NCI-H1694 (cell line): Measurements from ENCODE around the gene KCND2.

Experiments
- DNase-seq: peaks from one replicate; lab custom pipeline; 2025; lab: John Stamatoyannopoulos, UW

The KCND2 gene

DNA sequence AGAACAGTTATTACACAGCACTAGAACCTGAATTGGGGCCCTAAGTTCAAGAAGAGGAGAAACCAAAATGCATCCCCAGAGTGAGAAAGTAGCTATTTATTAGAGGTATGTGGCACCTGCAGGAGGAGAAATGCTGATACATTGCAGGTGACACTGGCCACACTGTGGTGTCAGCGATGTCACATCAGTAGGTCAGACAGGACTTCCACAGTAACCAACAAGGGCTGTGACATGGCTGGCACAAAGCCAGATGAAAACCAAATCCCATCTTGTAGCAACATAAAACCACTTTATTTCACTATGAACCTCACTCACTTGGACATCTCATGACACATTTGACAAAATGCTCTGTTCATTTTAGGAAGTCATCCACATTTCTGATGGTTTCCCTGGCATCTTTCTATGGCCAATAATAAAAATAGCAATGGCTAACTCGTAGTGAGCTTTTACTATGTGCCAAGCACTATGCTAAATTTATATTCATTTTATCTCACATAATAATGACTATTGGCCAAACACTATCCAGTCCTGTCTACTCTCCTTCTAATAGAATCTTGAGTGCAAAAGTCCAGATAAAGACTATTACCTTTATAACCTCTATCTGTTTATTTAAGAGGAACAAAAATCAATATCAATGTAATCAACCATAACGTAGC is 430.7 kb downstream of the KCND2 start:
- DNase-seq, result no peak

DNA sequence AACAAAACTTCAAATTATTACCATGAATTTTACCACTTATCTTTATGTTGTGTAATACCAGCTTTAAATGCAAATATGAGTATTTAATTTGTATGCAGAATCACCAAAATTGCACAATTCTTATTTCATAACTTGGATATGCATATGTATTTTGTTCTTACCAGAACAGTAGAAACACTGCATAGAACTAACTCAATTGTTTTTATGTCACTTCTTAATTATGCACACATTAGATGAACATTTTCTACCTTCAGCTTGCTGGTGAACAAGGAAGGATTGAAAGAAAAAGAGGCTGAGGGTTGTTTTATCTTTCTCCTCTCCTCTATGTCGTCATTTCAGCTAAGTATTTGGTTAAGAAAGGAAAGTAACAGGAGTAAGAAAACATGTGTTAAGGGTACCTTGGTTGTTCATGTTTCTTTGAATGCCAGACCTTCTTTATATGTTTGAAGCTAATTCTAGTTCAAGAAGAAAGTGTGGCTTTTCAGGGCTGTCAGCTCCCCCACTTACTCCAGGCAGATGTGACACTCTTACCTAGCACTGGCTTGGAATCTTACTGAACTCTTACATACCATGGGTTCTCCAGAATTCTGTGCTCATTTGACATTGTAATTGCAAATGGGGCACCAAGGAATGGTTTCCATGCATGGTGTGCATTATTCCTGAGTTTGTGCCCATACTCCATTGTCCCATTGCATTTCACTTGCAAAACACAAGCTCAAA is 436.4 kb downstream of the KCND2 start:
- DNase-seq, result no peak

DNA sequence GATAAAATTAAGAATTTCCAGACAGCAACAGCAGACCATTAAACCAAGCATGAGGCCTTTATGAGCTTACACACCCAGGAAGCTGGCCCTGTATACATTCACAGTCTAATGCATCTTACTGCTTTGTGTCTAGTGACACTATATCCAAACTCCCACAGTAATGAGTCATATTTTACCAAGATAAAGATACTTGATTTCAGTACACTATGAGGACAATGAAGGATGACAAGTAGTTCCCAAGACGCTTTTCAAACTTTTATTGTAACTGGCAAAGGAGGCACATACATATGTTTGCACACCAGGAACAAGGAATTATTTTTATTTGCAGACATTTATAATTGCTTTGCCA is 437.0 kb downstream of the KCND2 start:
- DNase-seq, result no peak

DNA sequence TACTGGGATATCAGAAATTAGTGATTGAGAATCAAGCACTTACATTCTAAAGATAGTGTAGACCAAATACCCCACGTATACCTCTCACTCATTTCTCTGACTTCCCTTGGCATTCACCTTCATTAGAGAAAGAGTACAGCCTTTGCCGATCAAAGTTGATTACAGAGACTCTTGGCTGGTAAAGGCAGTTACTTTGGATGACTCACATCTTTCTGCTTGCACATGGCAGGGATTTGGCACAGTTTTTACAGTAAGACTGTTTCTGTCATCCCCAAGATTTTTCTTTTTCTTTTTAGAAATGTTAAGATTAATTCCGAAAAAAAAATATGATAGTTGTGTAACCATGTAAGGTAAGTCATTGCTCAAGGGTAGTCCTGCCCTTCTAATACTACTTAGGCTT is 442.0 kb downstream of the KCND2 start:
- DNase-seq, result no peak

DNA sequence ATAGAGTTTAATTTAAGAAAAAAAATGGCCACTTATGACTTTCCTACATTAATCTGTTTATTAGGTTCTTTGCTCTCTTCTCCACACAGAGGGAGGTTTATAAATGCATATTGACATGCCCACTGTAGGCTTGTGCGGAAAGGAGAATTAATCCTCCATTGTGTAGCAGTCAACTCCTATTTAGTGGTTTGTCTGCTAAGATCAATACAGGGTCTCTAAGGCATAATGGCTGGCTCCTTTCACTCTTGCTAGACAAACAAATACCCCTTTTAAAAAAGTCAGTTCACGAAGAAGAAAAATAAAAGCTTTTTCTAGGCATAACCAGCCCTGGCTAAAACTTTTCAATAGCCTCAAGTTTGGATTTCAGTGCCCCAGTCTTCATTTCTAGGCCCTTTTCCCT is 443.3 kb downstream of the KCND2 start:
- DNase-seq, result no peak

DNA sequence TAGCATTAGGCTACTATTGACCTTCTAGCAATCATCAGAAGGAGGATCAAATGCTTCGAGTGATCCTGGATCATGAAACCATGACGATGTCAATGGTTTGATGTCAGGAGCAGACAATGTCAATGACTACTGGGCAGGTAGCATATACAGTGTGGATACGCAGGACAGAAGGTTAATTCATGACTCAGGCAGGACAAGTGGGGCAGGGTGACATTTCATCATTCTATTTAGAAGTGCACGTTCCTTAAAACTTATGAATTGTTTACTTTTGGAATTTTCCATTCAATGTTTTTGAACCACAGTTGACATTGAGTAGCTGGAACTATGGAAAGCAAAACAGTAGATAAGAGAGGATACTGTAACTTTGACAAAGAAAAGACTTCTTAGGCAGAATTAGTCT is 444.2 kb downstream of the KCND2 start:
- DNase-seq, result no peak

DNA sequence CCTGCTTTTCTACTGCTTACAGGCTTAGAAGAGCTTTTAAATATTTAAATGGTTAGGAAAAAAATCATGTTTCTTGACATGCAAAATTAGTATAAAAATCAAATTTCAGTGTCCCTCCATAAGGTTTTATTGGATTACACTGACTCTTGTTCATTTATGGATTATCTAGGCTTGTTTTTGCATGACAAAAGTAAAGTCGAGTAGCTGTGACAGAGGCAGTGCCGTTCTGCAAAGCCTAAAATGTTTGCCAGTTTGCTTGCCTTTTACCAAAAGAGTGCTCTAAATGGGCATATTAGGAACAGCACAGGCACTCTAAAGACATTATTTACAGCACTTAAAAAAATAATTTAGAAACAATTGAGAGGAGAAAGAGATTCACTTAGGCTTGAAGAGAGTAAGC is 445.4 kb downstream of the KCND2 start:
- no peak for DNase-seq

DNA sequence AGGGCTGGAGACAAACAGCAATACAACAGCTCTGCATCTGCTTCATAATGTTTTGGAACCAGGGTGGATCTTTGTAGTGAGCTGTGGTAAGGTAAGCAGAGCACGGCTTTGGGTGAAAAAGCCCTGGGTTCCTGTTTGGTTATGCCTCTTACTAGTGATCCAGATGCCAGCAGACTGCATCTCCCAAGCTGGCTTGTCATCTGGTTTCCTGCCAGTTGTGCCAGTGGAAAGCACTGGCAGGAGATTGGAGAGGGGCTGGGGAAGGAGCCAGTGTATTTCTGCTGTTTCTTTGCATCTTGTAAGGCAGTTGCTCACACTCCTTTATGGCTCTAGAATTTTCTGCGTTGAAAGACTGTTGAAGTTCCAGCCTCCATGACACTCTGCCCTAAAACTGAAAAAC is 447.3 kb downstream of the KCND2 start:
- no peak for DNase-seq

DNA sequence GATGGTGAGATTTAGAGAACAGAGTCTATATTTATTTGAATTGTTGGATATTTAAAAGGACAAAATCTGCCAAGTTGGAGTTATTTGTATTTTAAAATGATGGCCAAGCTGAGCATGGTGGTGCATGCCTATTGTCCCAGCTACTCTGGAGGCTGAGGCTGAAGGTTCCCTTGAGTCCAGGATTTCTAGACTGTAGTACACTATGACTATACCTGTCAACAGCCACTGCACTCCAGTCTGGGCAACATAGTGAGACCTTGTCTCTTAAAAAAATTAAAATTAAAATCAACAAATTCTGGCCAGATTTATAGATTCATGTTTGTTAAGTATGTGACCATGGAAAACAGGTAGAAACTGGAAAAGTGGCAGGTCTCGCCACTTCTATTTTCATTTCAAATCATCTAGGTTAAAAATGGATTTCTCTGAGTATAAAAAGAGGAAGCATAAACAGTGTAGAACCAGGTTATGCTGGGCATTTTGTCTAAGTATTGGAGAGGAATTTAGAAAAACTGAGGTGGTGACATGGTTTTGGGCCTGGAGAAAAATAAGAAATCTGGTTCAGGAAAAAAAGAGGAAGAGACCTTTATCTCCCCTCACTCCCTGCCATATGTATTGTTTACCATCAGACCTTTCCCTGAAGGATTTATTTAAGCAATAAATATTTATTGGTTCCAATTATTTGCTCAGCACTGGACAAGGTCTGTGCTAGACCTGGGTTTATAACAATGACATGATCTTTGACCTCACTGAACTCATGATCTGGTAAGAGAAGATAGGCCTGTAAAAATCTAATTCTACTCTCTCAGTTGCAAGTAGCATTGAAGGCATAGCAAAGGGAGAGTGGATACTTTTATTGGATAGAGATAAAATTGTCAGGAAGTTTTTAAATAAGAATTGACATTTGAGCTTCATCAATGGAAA is 450.8 kb downstream of the KCND2 start:
- no peak for DNase-seq

DNA sequence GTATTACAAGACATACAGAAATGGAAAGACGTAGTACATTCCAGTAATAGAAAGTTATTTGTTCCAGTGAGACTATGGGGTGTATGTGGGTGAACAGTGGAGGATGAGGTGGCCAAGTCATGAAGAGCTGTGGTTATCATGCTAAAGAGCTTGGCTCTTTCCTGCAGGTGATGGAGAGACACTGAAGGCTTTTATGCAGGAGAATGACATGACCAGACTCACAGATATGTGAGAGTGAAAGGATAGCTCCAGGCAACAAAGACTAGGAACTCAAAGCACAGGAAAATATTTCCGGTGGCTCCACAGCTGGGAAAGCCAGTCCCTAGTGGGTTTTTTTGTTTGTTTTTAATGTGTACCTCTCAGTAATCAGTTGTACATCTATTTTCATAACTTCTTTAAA is 451.5 kb downstream of the KCND2 start:
- DNase-seq, result no peak

DNA sequence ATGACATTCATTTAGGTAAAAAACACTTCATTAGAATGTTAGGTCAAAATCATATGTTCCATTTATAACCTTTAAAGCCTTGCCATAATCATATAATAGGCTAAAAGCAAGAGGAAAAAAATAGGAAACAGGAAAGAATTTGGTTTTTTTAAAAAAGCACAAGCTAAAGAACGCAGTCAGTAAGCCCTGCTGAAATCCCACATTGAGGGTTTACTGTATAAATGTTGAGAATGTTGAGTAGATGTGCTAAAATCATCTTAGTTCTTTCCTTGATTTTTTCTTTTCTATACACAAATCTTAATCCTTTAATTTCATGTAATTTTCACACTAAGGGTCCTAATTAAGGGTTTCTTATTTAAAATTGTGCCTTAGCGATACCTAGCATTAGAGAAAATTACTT is 452.0 kb downstream of the KCND2 start:
- no peak for DNase-seq

DNA sequence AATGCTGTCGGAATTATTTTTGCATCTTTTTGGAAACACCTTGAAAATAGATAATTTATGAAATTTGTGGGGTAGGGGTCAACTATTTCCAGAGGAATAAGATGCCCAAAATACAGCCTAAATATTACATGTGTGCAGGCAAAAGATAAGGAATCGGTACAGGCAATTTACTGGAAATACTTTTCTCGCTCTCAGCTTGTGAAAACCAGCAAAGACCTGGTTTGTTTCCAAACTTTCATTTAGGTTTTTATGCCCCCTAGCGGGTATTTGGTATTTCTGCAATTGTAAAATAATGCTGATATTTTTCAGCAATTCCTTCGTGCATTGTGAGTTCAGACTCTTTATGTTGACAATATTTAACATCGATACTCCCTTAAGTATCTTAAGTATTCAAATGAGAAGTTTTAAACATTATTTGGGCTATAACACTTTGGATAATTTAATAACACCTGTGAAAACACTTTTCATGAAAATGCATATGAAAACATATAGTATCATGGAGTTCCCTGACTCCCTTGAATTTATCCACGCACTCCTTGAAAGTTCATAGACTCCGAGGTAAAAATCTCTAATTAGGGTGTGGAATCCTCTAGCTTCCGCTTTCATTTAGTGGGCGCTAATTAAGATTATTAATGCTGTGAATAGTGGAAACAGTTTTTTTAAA is 452.5 kb downstream of the KCND2 start:
- peak; percentile 59 for DNase-seq

DNA sequence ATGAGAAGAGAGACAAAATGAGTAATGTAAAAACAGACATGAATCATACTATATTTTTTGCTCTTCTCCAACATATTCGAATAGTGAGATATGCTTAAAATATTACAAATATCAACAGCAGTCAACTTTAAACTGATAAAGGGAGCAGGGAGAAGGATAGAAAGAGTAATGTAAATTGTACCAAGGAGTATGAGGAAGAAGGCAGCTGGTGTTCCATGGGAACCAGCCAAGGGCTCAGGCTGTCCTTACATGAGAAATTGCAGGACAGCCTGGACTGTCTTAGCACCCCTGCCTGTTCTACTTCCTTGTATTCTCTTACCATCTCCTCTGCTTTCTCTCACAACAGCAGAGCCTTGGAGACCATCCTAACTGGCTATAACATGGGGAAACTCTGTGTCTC is 456.3 kb downstream of the KCND2 start:
- no peak for DNase-seq

DNA sequence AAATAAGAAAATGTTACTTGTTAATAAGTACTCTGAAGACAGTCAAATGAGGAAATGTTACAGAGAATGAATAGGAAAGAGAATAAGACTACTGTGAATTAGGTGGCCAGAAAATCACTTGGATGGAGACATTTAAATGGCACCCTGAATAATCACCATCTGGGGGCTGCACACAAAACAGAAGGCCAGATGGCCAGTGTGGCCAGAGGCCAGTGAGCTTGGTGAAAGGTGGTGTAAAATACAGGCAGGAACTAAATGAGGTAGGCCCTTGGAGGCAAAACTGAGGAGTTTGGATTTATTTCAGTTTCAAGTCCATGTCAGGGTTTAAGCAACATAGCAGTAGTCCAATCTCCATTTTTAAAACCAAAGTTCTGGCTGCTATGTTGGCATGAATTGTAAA is 458.3 kb downstream of the KCND2 start:
- DNase-seq, result no peak

DNA sequence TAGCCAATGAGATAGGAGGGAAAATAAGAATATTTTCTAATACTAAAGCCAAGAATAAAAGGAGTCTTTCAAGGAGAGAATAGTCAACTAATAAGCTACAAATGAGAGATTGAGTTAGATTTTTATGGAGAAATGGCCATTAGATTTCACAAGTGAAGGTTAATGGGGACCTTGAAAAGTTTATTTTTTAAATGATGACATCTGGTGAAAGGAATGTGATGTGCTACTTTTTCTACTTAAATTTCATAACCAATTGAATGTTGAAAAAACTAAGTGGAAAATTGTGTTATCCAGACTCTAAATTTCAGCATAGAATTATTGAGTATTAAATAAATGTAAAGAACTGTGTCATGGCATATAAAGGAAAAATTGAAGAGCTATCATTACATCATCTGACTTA is 459.3 kb downstream of the KCND2 start:
- no peak for DNase-seq

DNA sequence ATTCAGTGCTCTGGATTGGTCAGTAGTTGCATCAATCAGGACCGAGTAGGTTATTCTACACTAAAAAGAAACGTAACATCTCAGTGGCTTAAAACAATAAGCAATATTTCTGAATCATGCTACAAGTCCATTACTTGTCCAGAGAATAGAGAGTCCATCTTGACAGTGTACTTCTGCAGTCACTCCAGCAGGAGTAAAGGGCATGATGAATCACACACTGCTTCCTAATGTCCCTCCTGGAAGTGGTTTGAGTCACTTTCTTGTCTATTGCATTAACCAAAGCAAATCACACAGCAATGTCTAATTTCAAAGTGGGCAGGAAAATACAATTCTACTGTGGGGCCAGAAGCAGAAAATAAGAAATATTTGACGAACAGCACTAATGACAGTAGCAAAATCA is 460.2 kb downstream of the KCND2 start:
- DNase-seq, result no peak

DNA sequence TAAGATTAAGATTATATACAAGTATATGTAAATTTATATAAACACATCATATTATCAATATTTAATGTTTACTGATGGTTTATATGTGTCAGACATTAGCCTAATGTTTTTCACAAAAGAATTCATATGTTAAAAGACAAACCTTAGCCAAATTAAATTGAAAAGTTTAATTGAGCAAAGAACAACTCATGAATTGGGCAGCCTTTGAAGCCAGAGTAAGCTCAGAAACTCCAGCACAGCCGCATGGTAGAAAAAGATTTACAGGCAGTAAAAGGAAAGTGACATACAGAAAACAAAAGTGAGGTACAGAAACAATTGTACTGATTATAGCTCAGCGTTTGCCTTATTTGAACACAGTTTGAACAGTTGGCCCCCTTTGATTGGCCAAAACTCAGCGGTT is 460.9 kb downstream of the KCND2 start:
- DNase-seq, result no peak

DNA sequence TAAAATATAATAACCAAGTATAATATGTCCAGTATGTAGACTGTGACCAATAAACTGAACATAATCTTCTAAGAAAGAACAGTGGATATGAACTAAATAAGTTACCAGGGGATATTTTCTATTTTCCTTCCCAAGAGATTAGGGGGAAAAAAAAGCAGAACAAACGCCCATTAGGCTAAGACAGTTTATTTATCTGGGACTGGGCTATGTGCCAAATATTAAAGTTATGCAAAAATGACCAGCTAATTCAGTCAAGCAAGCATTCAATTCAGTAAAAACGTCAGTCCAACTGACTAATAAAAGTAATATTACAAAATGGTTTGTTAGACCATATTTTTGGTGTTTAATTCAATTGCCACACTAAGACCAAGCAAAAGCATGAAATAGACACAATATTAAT is 462.8 kb downstream of the KCND2 start:
- DNase-seq, result no peak

DNA sequence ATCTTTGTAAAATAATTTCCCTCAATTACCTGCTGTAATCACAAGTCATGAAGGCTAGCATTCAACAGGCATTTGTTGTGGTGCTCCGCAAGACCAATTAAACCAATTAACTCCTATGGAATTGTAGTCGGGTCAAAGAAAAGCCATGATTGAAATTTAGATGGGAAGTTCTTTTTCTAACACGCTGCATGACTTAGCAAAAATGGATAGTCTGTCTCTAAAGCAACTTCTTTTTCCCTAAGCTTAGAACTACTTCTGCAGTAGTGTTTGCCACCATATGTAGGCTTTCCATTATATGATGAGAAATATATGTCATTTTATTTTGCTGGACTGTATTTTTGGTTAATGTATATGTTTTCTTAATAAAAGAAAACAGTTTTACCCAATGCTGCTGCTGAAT is 465.8 kb downstream of the KCND2 start:
- DNase-seq, result no peak

DNA sequence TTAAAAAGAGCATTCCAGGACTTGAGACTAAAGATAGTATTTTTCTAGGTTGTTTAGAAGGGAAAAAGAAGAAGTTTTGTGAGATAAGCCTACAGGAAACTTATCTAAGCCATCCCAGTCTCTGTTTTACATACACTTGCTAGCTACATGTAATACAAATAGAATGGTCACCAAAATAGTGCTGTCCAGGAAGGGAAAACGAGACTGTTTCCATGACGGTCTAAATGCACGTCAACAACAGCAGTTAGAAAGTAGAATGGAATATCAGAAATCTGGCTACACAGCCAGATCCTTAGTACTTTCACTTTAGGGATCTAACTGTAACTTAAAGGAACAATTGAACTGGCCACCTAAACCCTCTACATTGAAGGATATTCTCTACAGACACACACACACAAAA is 467.4 kb downstream of the KCND2 start:
- DNase-seq, result no peak

DNA sequence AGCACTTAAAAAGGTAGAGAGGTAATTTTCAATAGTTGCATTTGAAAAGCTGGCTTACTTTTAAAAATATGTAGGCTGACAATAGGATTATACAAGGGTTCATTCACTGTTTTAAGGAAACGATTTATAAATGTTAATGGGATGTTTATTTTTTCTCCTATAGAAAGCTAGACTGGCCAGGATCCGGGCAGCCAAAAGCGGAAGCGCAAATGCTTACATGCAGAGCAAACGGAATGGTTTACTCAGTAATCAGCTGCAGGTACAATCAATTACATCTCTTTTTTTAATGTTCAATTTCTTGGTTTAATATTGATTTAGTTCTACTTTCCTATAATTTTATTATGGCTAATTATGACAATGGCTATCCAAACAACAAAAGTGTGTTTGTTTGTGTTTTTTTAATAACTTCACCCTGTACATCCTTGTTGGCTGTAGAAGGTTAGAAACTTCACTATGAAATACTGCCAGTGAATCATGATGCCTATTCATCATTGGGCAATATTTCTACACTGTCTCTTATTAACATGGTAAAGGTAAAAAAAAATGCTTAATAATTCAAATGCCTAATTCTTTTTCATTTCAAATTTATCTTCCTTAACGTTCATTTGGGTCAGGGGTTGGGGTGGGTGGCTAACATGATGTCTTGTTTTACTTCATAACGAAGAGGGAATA is 468.5 kb downstream of the KCND2 start:
- DNase-seq, result no peak

DNA sequence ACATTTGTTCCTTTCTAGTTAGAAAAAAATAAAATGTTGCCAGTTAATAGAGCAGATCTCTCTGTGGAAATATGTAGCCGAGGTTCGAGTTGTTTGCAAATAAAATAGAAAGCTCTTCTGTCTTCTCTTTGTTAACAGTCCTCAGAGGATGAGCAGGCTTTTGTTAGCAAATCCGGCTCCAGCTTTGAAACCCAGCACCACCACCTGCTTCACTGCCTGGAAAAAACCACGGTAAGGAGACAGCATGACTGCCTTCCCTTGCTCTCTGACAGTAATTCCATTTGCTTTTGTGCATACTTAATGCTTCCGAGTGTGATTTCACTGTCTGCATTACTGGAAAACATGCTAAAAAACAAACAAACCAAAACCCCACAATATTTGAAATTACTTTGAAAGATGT is 469.4 kb downstream of the KCND2 start:
- DNase-seq, result no peak
